DOHH2 (cell line): ENCODE results near the gene HMX2.
A peak's percentile ranks its signal among the peaks of the same experiment; 100 is the strongest.

Source experiments
- H3F3A ChIP-seq: fragments of 200-600 bp; sonication (generic), shearing (Covaris generic); 2 replicates; pipeline ENCODE4 v1.6.0; 2016; ENCODE audit warnings: antibody characterized with exemption, mild to moderate bottlenecking; ENCODE audit not compliant: control insufficient read depth, insufficient read depth
- H3K27ac ChIP-seq: fragments of 200-600 bp; sonication (generic); 2 replicates; pipeline ENCODE4 v1.5.1; 2014; ENCODE audit warnings: low read depth, mild to moderate bottlenecking, low read length, moderate library complexity
- H3K27me3 ChIP-seq: fragments of 200-600 bp; sonication (generic); 2 replicates; pipeline ENCODE4 v1.6.1; 2014; ENCODE audit warnings: mild to moderate bottlenecking, low read length, mixed read lengths; ENCODE audit not compliant: control insufficient read depth
- H3K36me3 ChIP-seq: fragments of 200-600 bp; sonication (generic); 2 replicates; pipeline ENCODE4 v1.6.1; 2014; ENCODE audit warnings: mild to moderate bottlenecking, low read length, moderate library complexity, mixed read lengths; ENCODE audit not compliant: control insufficient read depth
- H3K4me1 ChIP-seq: fragments of 200-600 bp; sonication (generic); 2 replicates; pipeline ENCODE4 v1.6.1; 2014; ENCODE audit warnings: mild to moderate bottlenecking, low read length, mixed read lengths; ENCODE audit not compliant: control insufficient read depth
- H3K4me2 ChIP-seq: fragments of 200-600 bp; sonication (generic); 2 replicates; pipeline ENCODE4 v1.6.0; 2014; ENCODE audit warnings: mild to moderate bottlenecking, low read length, moderate library complexity
- H3K4me3 ChIP-seq: fragments of 200-600 bp; sonication (generic); 2 replicates; pipeline ENCODE4 v1.5.1; 2014; ENCODE audit warnings: mild to moderate bottlenecking, low read length, mixed read lengths
- H3K79me2 ChIP-seq: fragments of 200-600 bp; sonication (generic); 2 replicates; pipeline ENCODE4 v1.6.1; 2014; ENCODE audit warnings: mild to moderate bottlenecking, low read length, mixed read lengths; ENCODE audit not compliant: control insufficient read depth
- H3K9me2 ChIP-seq: fragments of 200-600 bp; sonication (generic); replicated peaks from 2 replicates; pipeline ENCODE4 v1.6.1; 2014; ENCODE audit warnings: mild to moderate bottlenecking, low read length, mixed read lengths; ENCODE audit not compliant: control insufficient read depth
- H3K9me3 ChIP-seq: fragments of 200-600 bp; sonication (generic); 2 replicates; pipeline ENCODE4 v1.6.1; 2014; ENCODE audit warnings: antibody characterized with exemption, low read length, mixed read lengths; ENCODE audit not compliant: control insufficient read depth, insufficient read depth
- H4K20me1 ChIP-seq: fragments of 200-600 bp; sonication (generic); 2 replicates; pipeline ENCODE4 v1.6.0; 2014; ENCODE audit warnings: low read depth, mild to moderate bottlenecking, antibody characterized with exemption, low read length, moderate library complexity; ENCODE audit not compliant: control insufficient read depth, insufficient read depth
- CTCF ChIP-seq: fragments of 200-600 bp; sonication (generic); IDR thresholded peaks from one replicate; pipeline ENCODE4 v1.5.1; 2014; ENCODE audit warnings: antibody characterized with exemption, mild to moderate bottlenecking, low read depth, low read length; ENCODE audit not compliant: poor library complexity, severe bottlenecking
- EZH2phosphoT487 ChIP-seq: fragments of 200-600 bp; sonication (generic); IDR thresholded peaks from 2 replicates; pipeline ENCODE4 v1.6.1; 2017; ENCODE audit warnings: borderline replicate concordance, mild to moderate bottlenecking, antibody characterized with exemption, low read length, moderate library complexity, mixed read lengths

Gene HMX2

GRCh38 chr10:123154092-123154710 is 6.3 kb downstream of the HMX2 start, which contains the start of gene BUB3:
Gene BUB3, plus strand, starts transcription at chr10:123154402. Its CDS starts 516 bp downstream, at chr10:123154918.
- peak within 1 kb of the TSS; percentile 89 for H3K4me2 ChIP-seq
- H3K4me3 ChIP-seq: peak within 1 kb of the TSS; percentile 98
- peaks cover 61% of the 10 kb centered on the region for H3K4me1 ChIP-seq
- peaks cover 25% of the 10 kb centered on the region for H3K27me3 ChIP-seq
- H3K9me2 ChIP-seq: no peaks in the 10 kb centered on the region
- peaks cover 50% of the 10 kb centered on the region for H3K79me2 ChIP-seq
- peaks cover 41% of the 10 kb centered on the region for H4K20me1 ChIP-seq
- no peak for TF ChIP-seq CTCF
- TF ChIP-seq EZH2phosphoT487: no peak
- peaks cover 4% of the 10 kb centered on the region; the same call in 1 of the 2 replicates for H3F3A ChIP-seq
- no peaks in the 10 kb centered on the region for H3K9me3 ChIP-seq
- peak within 1 kb of the TSS; percentile 87 for H3K27ac ChIP-seq
- peaks cover 55% of the 10 kb centered on the region for H3K36me3 ChIP-seq

GRCh38 chr10:123154711-123155505 is 7.0 kb downstream of the HMX2 start:
- peaks cover 68% of the 10 kb centered on the region for H3K4me1 ChIP-seq
- peaks cover 62% of the 10 kb centered on the region for H3K36me3 ChIP-seq
- peaks cover 47% of the 10 kb centered on the region for H4K20me1 ChIP-seq

GRCh38 chr10:123156078-123156477 is 8.1 kb downstream of the HMX2 start:
- Histone ChIP-seq H3K9me2 (no peaks in the 10 kb centered on the region), H3K4me2 (peak overlapping the region; percentile 89), H3K27me3 (peaks cover 8% of the 10 kb centered on the region), H3K36me3 (peaks cover 74% of the 10 kb centered on the region), H3F3A (peaks cover 4% of the 10 kb centered on the region), H3K4me1 (peaks cover 75% of the 10 kb centered on the region), H4K20me1 (peaks cover 47% of the 10 kb centered on the region), H3K9me3 (no peaks in the 10 kb centered on the region), H3K27ac (no peak overlapping the region), H3K4me3 (peak overlapping the region; percentile 98), H3K79me2 (peaks cover 69% of the 10 kb centered on the region)
- TF ChIP-seq CTCF: no peak
- TF ChIP-seq EZH2phosphoT487: no peak

More at GRCh38 chr10:123154711-123155505, 7.0 kb downstream of the HMX2 start:
- Histone ChIP-seq H3K4me2 (peak overlapping the region; percentile 89), H3K9me2 (no peaks in the 10 kb centered on the region), H3K27ac (peak overlapping the region; percentile 87), H3K79me2 (peaks cover 57% of the 10 kb centered on the region), H3F3A (peaks cover 4% of the 10 kb centered on the region; the same call in 1 of the 2 replicates), H3K9me3 (no peaks in the 10 kb centered on the region), H3K4me3 (peak overlapping the region; percentile 98), H3K27me3 (peaks cover 19% of the 10 kb centered on the region)
- TF ChIP-seq CTCF: no peak
- no peak for TF ChIP-seq EZH2phosphoT487
